Measurements from ENCODE around the gene PTPRD.
"Not testable (repeated sequence)": the region's sequence is repeated elsewhere in the genome, so short reads cannot be mapped to it uniquely, and the experiment has no call there.

PTPRD gene

GRCh38 chr9:10479172-10479571 is 133.6 kb downstream of the PTPRD start:
- no peak for DNase-seq

DNA sequence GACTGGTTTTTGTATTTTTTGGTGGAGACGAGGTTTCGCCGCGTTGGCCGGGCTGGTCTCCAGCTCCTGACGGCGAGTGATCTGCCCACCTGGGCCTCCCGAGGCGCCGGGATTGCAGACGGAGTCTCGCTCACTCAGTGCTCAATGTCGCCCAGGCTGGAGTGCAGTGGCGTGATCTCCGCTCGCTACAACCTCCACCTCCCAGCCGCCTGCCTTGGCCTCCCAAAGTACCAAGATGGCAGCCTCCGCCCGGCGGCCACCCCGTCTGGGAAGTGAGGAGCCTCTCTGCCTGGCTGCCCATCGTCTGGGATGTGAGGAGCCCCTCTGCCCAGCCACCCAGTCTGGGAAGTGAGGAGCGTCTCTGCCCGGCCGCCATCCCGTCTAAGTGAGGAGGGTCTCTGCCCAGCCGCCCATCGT is 163.6 kb downstream of the PTPRD start:
- not testable (repeated sequence) for DNase-seq

DNA sequence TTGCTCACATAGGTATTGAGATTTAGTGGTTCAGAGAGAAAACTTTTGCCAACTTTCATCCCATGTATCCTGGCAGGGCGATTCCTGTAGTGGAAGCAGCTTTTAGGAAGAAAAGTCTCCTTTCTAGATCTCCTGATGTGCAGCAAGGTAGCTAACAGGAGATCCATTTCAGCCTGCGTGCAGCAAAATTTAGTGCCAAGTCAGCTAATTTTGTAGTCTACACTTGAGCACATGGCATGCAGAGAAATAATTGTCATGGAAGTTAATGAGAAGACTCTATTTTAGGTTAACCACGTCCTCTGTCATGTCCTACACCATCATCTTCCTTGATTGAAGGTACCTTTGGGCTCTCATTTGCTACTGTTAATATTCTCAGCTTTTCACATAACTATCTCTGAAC is 165.8 kb downstream of the PTPRD start:
- no peak for DNase-seq

GRCh38 chr9:10443868-10444204 is 169.0 kb downstream of the PTPRD start:
- no peak for DNase-seq

DNA sequence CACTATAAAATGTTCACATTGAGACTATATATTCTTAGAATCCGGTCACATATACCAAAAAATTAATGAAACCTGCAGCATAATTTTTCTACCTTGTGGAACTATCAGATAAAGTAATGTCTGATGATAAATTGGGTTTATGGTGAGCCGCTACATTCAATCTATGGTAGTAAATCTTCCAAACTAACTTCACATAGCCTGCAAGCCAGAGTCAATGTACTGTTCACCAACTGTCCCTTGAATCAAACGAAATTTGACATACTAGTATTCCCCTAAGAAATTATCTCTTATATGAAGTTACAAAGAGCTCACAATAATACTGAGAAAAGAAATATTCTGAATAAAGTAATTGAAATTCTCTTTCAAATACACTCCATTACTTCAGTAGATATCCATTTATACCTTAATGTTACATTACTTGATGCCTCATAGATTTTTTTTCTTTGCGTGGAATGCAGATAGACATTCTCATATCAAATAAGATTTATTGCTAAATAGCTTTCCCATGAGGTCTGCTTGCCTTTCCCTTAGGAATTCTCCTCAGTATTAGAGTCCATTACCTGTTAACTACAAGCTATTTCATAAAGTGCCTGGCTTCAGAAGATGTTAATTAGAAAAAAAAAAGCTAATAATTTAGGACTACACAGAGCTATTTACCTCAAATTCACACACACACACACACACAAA is 169.5 kb downstream of the PTPRD start:
- DNase-seq: no peak

- no peak for DNase-seq
Measured at GRCh38 chr9:10438955-10439354, 173.8 kb downstream of the PTPRD start.

DNA sequence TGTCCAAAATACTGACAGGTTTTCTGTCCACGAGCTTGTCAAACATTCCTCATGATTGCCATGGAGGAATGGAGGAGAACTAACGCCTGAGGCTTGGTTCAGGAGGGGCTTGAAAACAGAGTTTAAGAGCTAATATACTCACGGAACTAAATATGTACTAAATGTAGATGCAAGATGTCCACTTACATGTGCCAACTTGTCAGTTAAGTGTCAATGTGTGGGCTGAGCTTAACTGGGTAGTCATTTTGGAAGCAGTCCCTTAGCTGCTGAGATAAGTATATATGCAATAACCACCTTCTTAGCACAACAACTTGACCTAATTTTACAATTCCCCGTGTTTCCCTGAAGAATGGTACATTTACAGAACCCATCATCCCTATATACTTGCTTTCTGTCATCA is 176.0 kb downstream of the PTPRD start:
- peak in 1 of 58 donors; percentile 1 for DNase-seq

DNA sequence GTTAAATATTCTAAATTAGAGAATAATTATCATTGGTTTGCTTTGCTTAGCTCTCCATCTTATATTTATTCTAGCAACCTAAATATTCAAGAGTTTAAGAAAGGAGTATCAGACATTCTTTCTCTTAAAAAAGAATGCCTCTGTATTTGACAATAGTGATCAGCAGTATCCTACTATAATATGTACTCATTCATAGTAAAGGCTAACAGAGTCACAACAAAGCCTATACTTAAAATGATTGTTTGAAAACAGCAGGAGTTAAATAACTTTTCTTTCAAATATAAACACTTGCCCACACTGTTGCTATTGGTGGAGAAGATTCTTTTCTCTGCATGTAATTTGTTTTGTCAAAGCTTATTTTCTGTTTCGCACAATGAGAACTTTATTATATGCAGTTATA is 178.4 kb downstream of the PTPRD start:
- no peak for DNase-seq

DNA sequence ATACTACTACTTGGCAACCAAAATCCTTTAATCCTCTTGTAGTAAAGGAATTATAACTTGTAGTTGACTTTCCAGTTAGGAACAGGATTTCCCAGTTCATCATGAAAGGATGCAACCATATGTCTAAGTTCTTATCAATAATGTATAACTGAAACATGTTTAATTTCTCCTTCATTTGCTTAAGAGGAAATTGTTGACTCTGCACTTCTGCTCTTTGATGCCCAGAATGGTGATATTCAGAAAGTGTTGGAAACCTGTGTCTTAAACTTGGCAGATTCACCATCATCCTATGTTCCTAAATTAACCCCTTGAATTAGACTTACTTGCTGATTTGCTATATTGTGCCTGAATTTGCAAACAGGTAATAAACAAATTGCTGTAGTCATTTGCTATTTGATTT is 201.5 kb downstream of the PTPRD start:
- no peak for DNase-seq

DNA sequence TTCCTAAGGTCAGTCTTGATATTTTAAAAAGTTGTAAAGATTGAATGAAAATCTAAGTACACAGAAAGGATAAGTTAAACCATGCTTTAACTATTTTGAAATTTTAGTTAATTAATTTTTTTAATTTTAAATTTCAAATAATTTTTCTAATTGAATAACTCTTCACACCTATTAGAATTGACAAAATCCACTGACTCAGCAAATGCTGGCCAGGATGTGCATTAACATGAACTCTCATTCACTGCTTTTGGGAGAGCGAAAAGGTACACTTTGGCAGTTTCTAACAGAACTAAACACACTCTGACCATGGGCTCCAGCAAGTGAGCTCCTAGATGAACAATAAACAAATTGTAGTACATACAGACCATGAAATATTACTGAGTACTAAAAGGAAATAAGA is 209.5 kb downstream of the PTPRD start:
- DNase-seq: no peak

DNA sequence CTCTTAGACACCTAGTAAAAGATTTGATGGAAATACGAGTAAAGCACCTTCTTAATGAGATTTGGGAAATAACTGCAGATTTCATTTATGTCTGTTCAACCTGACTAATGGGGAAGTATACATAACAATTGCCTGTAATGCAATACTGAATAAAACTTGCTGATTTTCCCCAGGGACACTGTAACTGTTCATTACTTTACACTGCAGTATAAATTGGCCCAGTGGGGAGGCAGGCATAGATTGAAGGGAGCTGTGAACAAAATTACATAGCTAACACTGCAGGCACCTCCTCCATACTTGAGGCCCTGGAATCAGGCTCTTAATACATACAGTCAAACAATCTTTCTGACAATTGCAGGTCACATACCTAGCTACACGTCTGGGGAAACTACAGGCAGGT is 216.2 kb downstream of the PTPRD start:
- no peak for DNase-seq

- no peak for DNase-seq
Measured at GRCh38 chr9:10387282-10387681, 225.5 kb downstream of the PTPRD start.

GRCh38 chr9:10371824-10372223 is 241.0 kb downstream of the PTPRD start:
- no peak for DNase-seq

GRCh38 chr9:10366171-10366779 is 246.5 kb downstream of the PTPRD start:
- DNase-seq: peak in 3 of 58 donors; percentile 3 to 24 (median 17)

DNA sequence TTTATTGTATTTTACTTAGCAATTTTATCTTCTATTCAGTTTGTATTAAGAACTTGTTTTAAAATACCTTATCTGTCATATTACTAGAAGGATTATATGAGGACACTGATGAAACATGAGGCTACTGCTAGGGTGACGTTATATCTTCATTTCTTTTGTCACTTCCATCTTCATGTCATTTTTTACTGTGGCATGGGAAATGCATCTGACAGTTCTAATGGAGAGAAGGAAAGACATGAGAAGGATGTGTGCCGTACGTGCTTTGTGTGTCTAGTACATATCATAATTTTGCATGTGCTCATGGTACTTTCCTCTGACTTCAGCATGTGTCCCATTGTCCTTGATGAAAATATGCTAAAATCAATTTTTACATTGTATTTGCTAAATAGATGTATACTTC is 258.2 kb downstream of the PTPRD start:
- DNase-seq: no peak

- DNase-seq: not testable (repeated sequence)
Measured at GRCh38 chr9:10345621-10346020, 267.2 kb downstream of the PTPRD start.

GRCh38 chr9:10341057-10341456 is 271.7 kb downstream of the PTPRD start:
- DNase-seq: no peak

DNA sequence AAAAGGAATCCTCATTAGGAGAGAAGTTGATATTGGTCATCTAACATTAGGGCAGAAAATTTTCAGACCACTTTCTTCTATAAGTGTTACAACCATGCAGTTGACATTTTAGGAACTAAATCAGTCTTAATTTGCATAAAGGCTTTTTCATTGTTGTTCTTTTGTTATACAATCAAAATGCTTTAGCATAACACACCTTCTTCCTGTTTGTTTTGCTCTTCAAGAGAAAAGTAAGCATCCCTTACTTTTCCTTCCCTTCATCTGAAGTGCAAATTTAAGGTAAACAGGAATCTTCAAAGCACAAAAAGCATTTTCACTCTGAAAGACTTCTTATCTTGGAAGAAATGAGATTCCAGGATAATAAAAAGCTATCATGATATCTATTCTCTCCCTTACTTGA is 273.6 kb downstream of the PTPRD start:
- DNase-seq: no peak

GRCh38 chr9:10331157-10331556 is 281.6 kb downstream of the PTPRD start:
- DNase-seq: no peak

GRCh38 chr9:10282084-10282483 is 330.7 kb downstream of the PTPRD start:
- DNase-seq: no peak

DNA sequence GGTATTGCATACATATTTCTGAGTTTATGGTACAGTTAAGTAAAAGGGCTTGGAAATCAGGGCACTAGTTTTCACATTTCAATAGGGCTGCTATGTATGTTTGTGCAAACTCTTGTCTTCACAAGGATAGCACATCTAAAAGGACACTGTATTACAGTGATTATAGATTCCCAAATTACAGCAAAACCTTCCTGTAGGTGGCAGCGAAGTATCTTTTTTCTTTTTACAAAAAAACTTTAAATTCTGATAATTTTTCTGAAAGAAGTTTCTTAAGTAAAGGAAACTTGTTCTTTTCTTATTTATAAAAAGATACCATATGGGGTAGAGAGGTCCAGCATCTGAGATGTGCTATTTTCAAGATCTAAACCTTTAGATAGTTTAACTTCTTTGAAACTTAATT is 337.8 kb downstream of the PTPRD start:
- no peak for DNase-seq

DNA sequence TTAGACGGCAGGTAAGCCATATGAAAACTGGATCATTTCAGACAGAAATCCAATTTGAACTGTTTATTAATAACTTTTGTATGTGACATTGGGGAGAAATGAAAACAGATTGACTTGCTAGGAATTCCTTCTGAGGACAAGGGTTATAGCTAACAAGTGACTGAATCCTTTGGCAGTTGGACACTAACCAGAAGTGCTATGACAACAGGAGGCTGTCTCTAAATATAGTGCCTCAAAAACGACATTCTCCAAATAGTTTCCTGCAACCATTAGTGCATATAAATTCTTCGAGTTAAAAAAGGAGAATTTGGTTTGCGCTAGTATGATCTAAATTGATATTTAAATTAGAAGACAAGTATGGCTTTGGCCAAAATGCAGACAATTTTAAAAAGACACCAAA is 338.6 kb downstream of the PTPRD start:
- DNase-seq: no peak

GRCh38 chr9:10272830-10273229 is 340.0 kb downstream of the PTPRD start:
- DNase-seq: no peak

All from anterior cingulate cortex (tissue), 58 donors.